ENCODE results near the gene MEX3D.

MEX3D gene

DNA sequence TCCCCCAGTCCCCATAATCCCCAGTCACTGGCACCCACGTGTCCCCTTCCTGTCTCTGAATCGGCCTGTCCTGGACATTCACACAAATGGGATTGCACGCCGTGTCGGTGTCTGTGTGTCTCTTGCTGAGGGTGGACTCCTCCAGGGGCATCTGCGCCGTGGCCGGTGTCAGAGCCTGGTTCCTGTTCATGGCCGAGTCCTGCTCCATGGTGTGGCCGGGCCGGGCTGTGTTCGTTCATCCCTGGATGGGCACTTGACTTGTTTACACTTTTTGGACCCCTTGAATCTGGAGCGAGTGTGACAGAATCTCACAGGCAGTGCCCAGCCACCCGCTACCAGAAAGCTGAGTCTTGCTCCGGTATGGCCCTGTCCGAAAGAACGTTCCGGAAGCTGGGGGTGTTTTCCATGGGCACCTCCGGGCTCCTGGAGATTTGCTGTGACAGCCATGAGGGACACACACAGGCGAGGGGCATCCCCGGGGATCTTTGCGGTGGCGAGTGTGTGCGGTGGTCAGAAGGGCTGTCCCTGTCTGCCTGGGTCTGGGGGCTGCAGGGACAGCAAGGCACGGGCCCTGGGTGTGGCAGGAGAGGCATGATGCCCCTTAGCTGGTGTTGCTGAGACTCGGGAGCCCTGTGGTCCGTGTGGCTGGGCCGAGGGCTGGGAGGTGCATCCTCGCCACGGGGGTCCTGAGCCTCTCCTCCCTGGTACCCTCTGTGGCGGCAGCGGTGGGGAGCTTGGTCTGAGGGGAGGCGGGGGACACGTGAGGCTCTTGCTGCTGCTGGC is 6.4 kb upstream of the MEX3D start:
- Histone ChIP-seq H3K27ac (ENCODE audit: low read depth, low read length) (no peak overlapping the region), H3K27me3 (ENCODE audit: insufficient read depth, low read length, poor library complexity) (no peaks in the 10 kb centered on the region), H3K23ac (ENCODE audit: low read length) (no peak overlapping the region), H2BK15ac (replicated peaks; ENCODE audit: low read depth) (no peak overlapping the region), H3K56ac (ENCODE audit: low read length) (no peak overlapping the region), H4K8ac (ENCODE audit: low read depth, low read length) (no peak overlapping the region), H4K5ac (ENCODE audit: low read length) (no peak overlapping the region), H3K36me3 (ENCODE audit: control insufficient read depth, insufficient read depth, low read length) (peaks cover 1% of the 10 kb centered on the region), H2BK120ac (ENCODE audit: low read depth, low read length) (no peak overlapping the region), H3K4ac (ENCODE audit: low read depth, low read length) (no peak overlapping the region), H3K79me2 (ENCODE audit: control insufficient read depth, insufficient read depth, low read length) (no peaks in the 10 kb centered on the region), H3K18ac (ENCODE audit: low read length) (no peak overlapping the region), H3K4me1 (ENCODE audit: control insufficient read depth, low read depth, low read length) (no peaks in the 10 kb centered on the region), H3K79me1 (ENCODE audit: low read length) (no peaks in the 10 kb centered on the region), H3K4me3 (ENCODE audit: low read length) (no peak overlapping the region), H3K4me2 (ENCODE audit: low read length) (no peak overlapping the region), H3K9ac (ENCODE audit: low read length) (no peak overlapping the region), H2BK5ac (ENCODE audit: low read length) (no peak overlapping the region), H2AK5ac (ENCODE audit: low read length) (no peak overlapping the region)
- no CpG with 5 or more reads among the region's 34 CpGs for WGBS (ENCODE audit: extremely low coverage, insufficient coverage, low lambda C conversion rate)
- no peak for DNase-seq

DNA sequence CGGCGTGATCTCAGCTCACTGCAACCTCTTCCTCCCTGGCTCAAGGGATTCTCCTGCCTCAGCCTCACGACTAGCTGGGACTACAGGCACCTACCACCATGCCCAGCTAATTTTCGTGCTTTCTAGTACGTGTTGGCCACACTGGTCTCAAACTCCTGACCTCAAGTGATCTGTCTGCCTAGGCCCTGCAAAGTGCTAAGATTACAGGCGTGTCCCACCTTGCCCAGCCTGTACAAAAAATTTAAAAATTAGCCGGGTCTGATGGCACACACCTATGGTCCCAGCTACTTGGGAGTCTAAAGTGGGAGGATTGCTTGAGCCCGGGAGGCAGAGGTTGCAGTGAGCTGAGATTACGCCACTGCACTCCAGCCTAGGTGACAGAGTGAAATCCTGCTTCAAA is 4.7 kb upstream of the MEX3D start:
- no peak overlapping the region for H3K56ac ChIP-seq (ENCODE audit: low read length)
- H3K79me1 ChIP-seq (ENCODE audit: low read length) = no peaks in the 10 kb centered on the region
- no peaks in the 10 kb centered on the region for H3K27me3 ChIP-seq (ENCODE audit: insufficient read depth, low read length, poor library complexity)
- no peak overlapping the region for H3K4ac ChIP-seq (ENCODE audit: low read depth, low read length)
- H3K27ac ChIP-seq (ENCODE audit: low read depth, low read length) = no peak overlapping the region
- H3K4me1 ChIP-seq (ENCODE audit: control insufficient read depth, low read depth, low read length) = no peaks in the 10 kb centered on the region
- H4K5ac ChIP-seq (ENCODE audit: low read length) = no peak overlapping the region
- H3K18ac ChIP-seq (ENCODE audit: low read length) = no peak overlapping the region
- H3K4me2 ChIP-seq (ENCODE audit: low read length) = no peak overlapping the region
- no peak overlapping the region for H2AK5ac ChIP-seq (ENCODE audit: low read length)
- H3K4me3 ChIP-seq (ENCODE audit: low read length) = no peak overlapping the region
- no peak overlapping the region for H2BK15ac ChIP-seq (replicated peaks; ENCODE audit: low read depth)
- no peak for DNase-seq
- no peaks in the 10 kb centered on the region for H3K79me2 ChIP-seq (ENCODE audit: control insufficient read depth, insufficient read depth, low read length)
- H3K36me3 ChIP-seq (ENCODE audit: control insufficient read depth, insufficient read depth, low read length) = no peaks in the 10 kb centered on the region
- H4K8ac ChIP-seq (ENCODE audit: low read depth, low read length) = no peak overlapping the region
- H2BK5ac ChIP-seq (ENCODE audit: low read length) = no peak overlapping the region
- H2BK120ac ChIP-seq (ENCODE audit: low read depth, low read length) = no peak overlapping the region
- H3K23ac ChIP-seq (ENCODE audit: low read length) = no peak overlapping the region
- H3K9ac ChIP-seq (ENCODE audit: low read length) = no peak overlapping the region
- no CpG with 5 or more reads among the region's 9 CpGs for WGBS (ENCODE audit: extremely low coverage, insufficient coverage, low lambda C conversion rate)

DNA sequence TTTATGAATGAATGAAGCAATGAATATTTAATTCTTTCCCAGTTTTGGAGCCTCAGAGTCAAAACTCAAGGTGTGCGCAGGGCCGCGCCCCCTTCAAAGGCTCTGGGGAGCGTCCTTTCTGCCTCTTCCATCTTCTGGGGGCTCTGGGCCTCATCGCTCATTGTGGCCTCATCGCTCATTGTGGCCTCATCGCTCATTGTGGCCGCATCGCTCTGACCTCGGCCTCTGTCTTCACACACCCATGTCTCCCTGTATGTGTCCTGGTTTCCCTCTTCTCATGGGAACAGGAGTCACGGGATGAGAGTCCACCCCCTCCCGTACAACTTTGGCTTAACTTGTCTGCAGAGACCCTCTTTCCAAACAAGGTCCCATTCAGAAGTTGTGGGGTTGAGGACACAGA is 3.2 kb upstream of the MEX3D start:
- H3K27me3 ChIP-seq (ENCODE audit: insufficient read depth, low read length, poor library complexity) = no peaks in the 10 kb centered on the region
- no peak overlapping the region for H3K4me2 ChIP-seq (ENCODE audit: low read length)
- no CpG with 5 or more reads among the region's 12 CpGs for WGBS (ENCODE audit: extremely low coverage, insufficient coverage, low lambda C conversion rate)

DNA sequence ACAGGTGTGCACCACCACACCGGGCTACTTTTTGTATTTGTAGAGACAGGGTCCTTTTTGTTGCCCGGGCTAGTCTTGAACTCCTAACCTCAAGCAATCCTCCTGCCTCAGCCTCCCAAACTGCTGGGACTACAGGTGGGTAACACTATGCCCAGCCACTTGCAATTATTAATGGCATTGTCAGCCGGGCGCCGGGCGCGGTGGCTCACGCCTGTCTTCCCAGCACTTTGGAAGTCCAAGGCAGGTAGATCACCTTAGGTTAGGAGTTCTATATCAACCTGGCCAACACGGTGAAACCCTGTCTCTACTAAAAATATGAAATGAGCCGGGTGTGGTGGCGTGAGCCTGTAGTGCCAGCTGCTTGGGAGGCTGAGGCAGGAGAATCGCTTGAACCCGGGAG is 2.7 kb upstream of the MEX3D start:
- no peak overlapping the region for H3K4me2 ChIP-seq (ENCODE audit: low read length)
- no peak for DNase-seq
- no peaks in the 10 kb centered on the region for H3K36me3 ChIP-seq (ENCODE audit: control insufficient read depth, insufficient read depth, low read length)
- no peak overlapping the region for H4K5ac ChIP-seq (ENCODE audit: low read length)
- H2BK15ac ChIP-seq (replicated peaks; ENCODE audit: low read depth) = no peak overlapping the region
- no peaks in the 10 kb centered on the region for H3K27me3 ChIP-seq (ENCODE audit: insufficient read depth, low read length, poor library complexity)
- H3K4ac ChIP-seq (ENCODE audit: low read depth, low read length) = no peak overlapping the region
- WGBS (ENCODE audit: extremely low coverage, insufficient coverage, low lambda C conversion rate) = no CpG with 5 or more reads among the region's 13 CpGs
- H4K8ac ChIP-seq (ENCODE audit: low read depth, low read length) = no peak overlapping the region
- H3K4me1 ChIP-seq (ENCODE audit: control insufficient read depth, low read depth, low read length) = peaks cover 1% of the 10 kb centered on the region
- H3K27ac ChIP-seq (ENCODE audit: low read depth, low read length) = no peak overlapping the region
- H3K79me1 ChIP-seq (ENCODE audit: low read length) = no peaks in the 10 kb centered on the region
- no peak overlapping the region for H3K9ac ChIP-seq (ENCODE audit: low read length)
- no peak overlapping the region for H2BK120ac ChIP-seq (ENCODE audit: low read depth, low read length)
- no peak overlapping the region for H3K18ac ChIP-seq (ENCODE audit: low read length)
- no peak overlapping the region for H3K56ac ChIP-seq (ENCODE audit: low read length)
- H3K4me3 ChIP-seq (ENCODE audit: low read length) = no peak overlapping the region
- H3K23ac ChIP-seq (ENCODE audit: low read length) = no peak overlapping the region
- H3K79me2 ChIP-seq (ENCODE audit: control insufficient read depth, insufficient read depth, low read length) = peaks cover 14% of the 10 kb centered on the region
- no peak overlapping the region for H2AK5ac ChIP-seq (ENCODE audit: low read length)
- no peak overlapping the region for H2BK5ac ChIP-seq (ENCODE audit: low read length)

More for the DNA sequence above, 3.2 kb upstream of the MEX3D start:
- no peak overlapping the region for H3K9ac ChIP-seq (ENCODE audit: low read length)
- peaks cover 9% of the 10 kb centered on the region for H3K79me2 ChIP-seq (ENCODE audit: control insufficient read depth, insufficient read depth, low read length)
- H3K79me1 ChIP-seq (ENCODE audit: low read length) = no peaks in the 10 kb centered on the region
- no peak overlapping the region for H3K27ac ChIP-seq (ENCODE audit: low read depth, low read length)
- no peaks in the 10 kb centered on the region for H3K4me1 ChIP-seq (ENCODE audit: control insufficient read depth, low read depth, low read length)
- no peak overlapping the region for H4K5ac ChIP-seq (ENCODE audit: low read length)
- no peaks in the 10 kb centered on the region for H3K36me3 ChIP-seq (ENCODE audit: control insufficient read depth, insufficient read depth, low read length)
- DNase-seq = no peak
- no peak overlapping the region for H2BK5ac ChIP-seq (ENCODE audit: low read length)
- no peak overlapping the region for H2BK120ac ChIP-seq (ENCODE audit: low read depth, low read length)
- no peak overlapping the region for H2AK5ac ChIP-seq (ENCODE audit: low read length)
- no peak overlapping the region for H2BK15ac ChIP-seq (replicated peaks; ENCODE audit: low read depth)
- no peak overlapping the region for H3K4me3 ChIP-seq (ENCODE audit: low read length)
- H3K18ac ChIP-seq (ENCODE audit: low read length) = no peak overlapping the region
- no peak overlapping the region for H3K23ac ChIP-seq (ENCODE audit: low read length)
- no peak overlapping the region for H3K56ac ChIP-seq (ENCODE audit: low read length)
- no peak overlapping the region for H4K8ac ChIP-seq (ENCODE audit: low read depth, low read length)
- no peak overlapping the region for H3K4ac ChIP-seq (ENCODE audit: low read depth, low read length)

DNA sequence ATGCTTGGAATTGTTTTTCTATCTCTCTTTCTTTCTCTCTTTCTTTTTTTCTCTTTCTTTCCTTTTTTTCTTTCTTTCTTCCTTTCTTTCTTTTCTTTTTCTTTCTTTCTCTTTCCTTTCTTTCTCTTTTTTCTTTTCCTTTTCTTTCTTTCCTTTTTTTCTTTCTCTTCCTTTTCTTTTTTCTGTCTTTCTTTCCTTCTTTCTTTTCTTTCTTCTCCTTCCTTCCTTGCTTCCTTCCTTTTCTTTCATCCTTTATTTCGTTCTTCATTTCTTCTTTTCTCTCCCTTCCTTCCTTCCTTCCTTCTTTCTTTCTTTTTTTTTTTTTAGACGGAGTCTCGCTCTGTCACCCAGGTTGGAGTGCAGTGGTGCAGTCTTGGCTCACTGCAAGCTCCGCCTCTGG is 1.9 kb upstream of the MEX3D start:
- H2BK5ac ChIP-seq (ENCODE audit: low read length) = no peak overlapping the region
- H3K4me1 ChIP-seq (ENCODE audit: control insufficient read depth, low read depth, low read length) = peaks cover 2% of the 10 kb centered on the region

DNA sequence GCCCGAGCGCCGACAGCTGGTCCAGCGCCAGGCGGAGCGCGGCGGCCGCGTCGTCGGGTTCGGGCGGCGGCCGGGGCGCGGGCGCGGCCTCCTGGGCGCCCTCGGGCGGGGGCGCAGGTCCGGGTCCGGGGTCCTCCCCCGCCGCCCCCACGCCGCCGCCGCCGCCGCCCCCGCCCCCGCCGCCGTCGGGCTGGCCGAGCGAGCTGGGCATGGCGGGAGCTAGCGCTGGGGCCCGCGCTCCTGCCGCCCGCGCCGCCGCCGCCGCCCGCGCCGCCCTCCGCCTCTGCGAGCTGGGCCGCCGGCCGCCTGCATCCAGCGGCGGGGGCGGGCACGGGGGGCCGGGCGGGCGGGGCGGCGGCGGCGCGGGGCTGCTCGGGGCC is 287 bp downstream of the MEX3D start:
- DNase-seq = no peak
- no peak overlapping the region for H2BK120ac ChIP-seq (ENCODE audit: low read depth, low read length)
- no peak overlapping the region for H2AK5ac ChIP-seq (ENCODE audit: low read length)
- H3K79me1 ChIP-seq (ENCODE audit: low read length) = peaks cover 15% of the 10 kb centered on the region
- no peak overlapping the region for H3K4me2 ChIP-seq (ENCODE audit: low read length)
- H3K27me3 ChIP-seq (ENCODE audit: insufficient read depth, low read length, poor library complexity) = no peaks in the 10 kb centered on the region
- H3K79me2 ChIP-seq (ENCODE audit: control insufficient read depth, insufficient read depth, low read length) = peaks cover 44% of the 10 kb centered on the region
- peaks cover 2% of the 10 kb centered on the region for H3K4me1 ChIP-seq (ENCODE audit: control insufficient read depth, low read depth, low read length)
- no peak overlapping the region for H3K27ac ChIP-seq (ENCODE audit: low read depth, low read length)
- H2BK15ac ChIP-seq (replicated peaks; ENCODE audit: low read depth) = no peak overlapping the region
- no peak overlapping the region for H4K8ac ChIP-seq (ENCODE audit: low read depth, low read length)
- no peak overlapping the region for H4K5ac ChIP-seq (ENCODE audit: low read length)
- H3K18ac ChIP-seq (ENCODE audit: low read length) = peak overlapping the region; percentile 98
- H2BK5ac ChIP-seq (ENCODE audit: low read length) = no peak overlapping the region
- no peak overlapping the region for H3K4me3 ChIP-seq (ENCODE audit: low read length)
- peak overlapping the region; percentile 97 for H3K4ac ChIP-seq (ENCODE audit: low read depth, low read length)
- no CpG with 5 or more reads among the region's 73 CpGs for WGBS (ENCODE audit: extremely low coverage, insufficient coverage, low lambda C conversion rate)
- peak overlapping the region; percentile 54 for H3K9ac ChIP-seq (ENCODE audit: low read length)
- H3K36me3 ChIP-seq (ENCODE audit: control insufficient read depth, insufficient read depth, low read length) = no peaks in the 10 kb centered on the region
- H3K23ac ChIP-seq (ENCODE audit: low read length) = no peak overlapping the region
- H3K56ac ChIP-seq (ENCODE audit: low read length) = peak overlapping the region; percentile 98

More for the DNA sequence above, 1.9 kb upstream of the MEX3D start:
- Histone ChIP-seq H4K5ac (ENCODE audit: low read length) (no peak overlapping the region), H3K56ac (ENCODE audit: low read length) (no peak overlapping the region), H3K18ac (ENCODE audit: low read length) (no peak overlapping the region), H3K23ac (ENCODE audit: low read length) (no peak overlapping the region), H3K27me3 (ENCODE audit: insufficient read depth, low read length, poor library complexity) (no peaks in the 10 kb centered on the region), H2BK120ac (ENCODE audit: low read depth, low read length) (no peak overlapping the region), H3K79me2 (ENCODE audit: control insufficient read depth, insufficient read depth, low read length) (peaks cover 23% of the 10 kb centered on the region), H2BK15ac (replicated peaks; ENCODE audit: low read depth) (no peak overlapping the region), H3K9ac (ENCODE audit: low read length) (no peak overlapping the region), H3K4me2 (ENCODE audit: low read length) (no peak overlapping the region), H3K27ac (ENCODE audit: low read depth, low read length) (no peak overlapping the region), H3K4ac (ENCODE audit: low read depth, low read length) (no peak overlapping the region), H2AK5ac (ENCODE audit: low read length) (no peak overlapping the region), H3K4me3 (ENCODE audit: low read length) (no peak overlapping the region), H4K8ac (ENCODE audit: low read depth, low read length) (no peak overlapping the region), H3K79me1 (ENCODE audit: low read length) (no peaks in the 10 kb centered on the region), H3K36me3 (ENCODE audit: control insufficient read depth, insufficient read depth, low read length) (no peaks in the 10 kb centered on the region)
- WGBS (ENCODE audit: extremely low coverage, insufficient coverage, low lambda C conversion rate) = no CpG with 5 or more reads among the region's 4 CpGs
- DNase-seq = no peak
